Left lobe of liver (tissue), 2 donors: ENCODE data around the gene MIER2. TPM values are rescaled to one million over a fixed set of nuclear protein-coding genes. Genes with fewer than 3 reads are reported as not detected.

Experiments
- ATAC-seq: fragments of 200-7000 bp; cut with Tn5 transposase; one replicate; pipeline ENCODE4 v1.9.1; 2020; ENCODE audit warnings: mild to moderate bottlenecking, moderate library complexity
- DNase-seq: peaks from one replicate; pipeline ENCODE4 v3.0.0-alpha.2; 2020; ENCODE audit warnings: low spot score
- total RNA-seq: library from RNA; stranded (reverse); gene quantifications from one replicate; pipeline ENCODE4 v1.2.1, GENCODE V29; 2021
- donor health status: DM: no; HTN: no; CAD: no; lungs with moderate emphysema.
- donor health status: DM: no; HTN: yes; CAD: no.

Gene MIER2
- total RNA-seq, 1 donor from 2014 or later: 4.6 TPM

DNA sequence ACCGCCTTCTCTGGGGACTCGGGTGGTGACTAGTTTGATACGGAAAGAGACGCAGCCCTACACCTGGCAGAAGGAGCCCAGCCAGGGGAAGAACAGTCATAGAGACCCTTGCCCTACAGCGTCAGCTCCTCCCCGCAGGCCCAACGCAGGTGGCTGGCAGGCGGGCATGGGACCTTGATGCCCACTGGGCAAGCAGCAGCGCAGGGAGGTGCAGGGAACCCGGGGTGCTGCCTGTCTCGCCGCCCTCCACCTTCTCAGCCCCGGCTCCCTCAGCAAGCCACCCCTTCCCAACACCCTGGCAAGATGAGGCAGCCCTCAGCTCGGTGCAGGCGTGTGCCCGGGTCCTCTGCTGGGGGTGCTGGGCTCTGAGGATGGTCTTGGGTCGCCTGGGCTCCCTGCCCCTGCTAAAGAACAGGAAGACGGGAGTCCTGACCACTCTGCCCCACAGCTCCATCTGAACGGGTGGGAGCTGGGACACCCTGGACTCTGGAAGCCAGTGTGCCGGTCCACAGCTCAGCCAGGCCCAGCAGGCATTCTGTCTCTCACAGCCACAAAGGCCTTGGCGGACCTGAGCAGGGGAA is 9.0 kb downstream of the MIER2 start:
- ATAC-seq (no peak), DNase-seq (no peak)

DNA sequence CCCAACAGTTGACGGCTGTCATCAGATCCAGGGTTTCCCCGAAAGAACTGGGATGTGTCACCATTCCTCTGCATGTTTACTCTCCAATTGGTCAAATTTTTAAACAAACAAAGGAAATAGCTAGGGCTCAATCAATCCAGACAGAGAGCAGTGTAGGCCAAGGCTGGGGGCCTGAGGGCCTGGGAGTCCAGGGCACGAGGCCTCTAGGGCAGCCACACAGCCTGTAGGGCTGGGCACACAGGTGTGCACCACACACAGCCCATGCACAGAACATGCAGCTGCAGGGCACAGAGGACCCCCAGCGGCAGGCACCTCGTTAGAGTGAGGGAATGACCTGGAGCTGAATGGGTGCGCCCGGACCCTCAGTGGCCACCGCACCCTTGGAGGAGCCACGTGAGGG is 9.5 kb downstream of the MIER2 start:
- no peak for DNase-seq
- no peak for ATAC-seq

DNA sequence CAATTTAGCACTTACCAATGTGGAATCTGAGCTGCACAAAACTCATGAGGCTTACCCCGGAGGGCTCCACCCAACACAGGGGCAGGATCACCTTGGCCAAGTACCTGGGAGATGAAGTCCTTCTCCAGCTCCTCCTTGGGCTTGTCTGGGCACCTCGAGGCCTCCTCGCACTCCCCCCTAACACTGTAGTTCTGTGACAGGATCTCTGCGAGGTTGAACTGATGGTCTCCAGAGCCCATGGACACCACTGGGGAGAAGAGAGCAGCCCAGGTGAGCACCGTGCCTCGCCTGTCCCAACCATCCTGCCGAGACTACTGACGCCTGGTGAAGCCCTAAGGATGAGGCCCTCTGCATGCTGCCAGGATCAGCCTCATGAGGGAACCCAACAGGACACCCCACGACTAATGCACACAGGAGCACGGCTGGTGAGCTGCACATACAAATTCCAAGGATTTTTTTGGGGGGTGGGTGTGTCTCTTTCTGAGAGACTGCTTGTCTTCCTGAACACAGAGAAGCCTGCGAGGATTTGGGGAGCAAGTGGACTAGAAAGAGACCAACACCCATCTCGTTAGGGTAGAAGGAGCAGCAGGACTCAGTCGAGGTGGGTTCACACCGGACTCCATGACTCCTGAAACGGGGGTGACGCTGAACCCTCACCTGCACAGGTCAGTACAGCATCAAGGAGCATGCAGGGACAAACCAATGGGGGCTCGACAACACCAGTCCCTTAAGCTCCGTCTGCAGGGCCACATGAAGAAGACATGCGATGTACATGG is 10.1 kb downstream of the MIER2 start:
- ATAC-seq (no peak), DNase-seq (no peak)

DNA sequence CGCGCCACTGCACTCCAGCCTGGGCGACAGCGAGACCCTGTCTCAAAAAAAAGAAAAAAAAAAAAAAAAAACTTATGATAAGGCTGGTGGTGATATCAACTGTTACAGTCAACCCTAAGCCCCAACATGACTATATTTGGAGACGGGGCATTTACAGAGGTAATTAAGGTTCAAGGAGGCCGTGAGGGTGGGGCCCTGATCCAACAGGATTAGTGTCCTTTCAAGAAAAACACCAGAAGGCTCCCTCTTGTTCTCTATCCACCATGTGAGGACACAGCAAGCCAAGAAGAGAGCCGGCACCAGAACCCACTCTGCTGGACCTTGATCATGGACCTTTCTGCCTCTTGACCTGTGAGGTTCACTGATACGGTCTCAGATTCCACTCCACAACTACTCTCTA is 14.1 kb downstream of the MIER2 start:
- no peak for DNase-seq

DNA sequence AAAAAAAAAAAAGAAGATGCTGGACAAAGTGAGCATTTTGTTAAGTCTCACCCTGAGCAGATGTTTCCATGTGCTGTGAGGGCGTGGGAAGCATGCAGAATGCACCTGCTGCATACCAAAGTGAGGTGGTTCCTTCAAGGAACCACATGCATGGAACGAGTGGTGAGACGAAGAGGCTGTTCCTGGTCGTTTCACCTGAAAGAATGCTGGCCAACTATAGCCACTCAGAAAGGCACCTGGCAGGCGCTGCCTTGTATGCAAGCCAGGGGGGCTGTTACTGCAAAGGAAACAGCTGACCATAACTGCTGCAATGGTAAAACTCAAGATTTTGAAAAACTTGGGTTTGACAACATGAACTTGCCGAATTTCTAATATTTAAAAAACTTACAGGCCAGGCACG is 14.7 kb downstream of the MIER2 start:
- DNase-seq (no peak), ATAC-seq (no peak)

More for the DNA sequence above, 14.1 kb downstream of the MIER2 start:
- ATAC-seq: no peak

DNA sequence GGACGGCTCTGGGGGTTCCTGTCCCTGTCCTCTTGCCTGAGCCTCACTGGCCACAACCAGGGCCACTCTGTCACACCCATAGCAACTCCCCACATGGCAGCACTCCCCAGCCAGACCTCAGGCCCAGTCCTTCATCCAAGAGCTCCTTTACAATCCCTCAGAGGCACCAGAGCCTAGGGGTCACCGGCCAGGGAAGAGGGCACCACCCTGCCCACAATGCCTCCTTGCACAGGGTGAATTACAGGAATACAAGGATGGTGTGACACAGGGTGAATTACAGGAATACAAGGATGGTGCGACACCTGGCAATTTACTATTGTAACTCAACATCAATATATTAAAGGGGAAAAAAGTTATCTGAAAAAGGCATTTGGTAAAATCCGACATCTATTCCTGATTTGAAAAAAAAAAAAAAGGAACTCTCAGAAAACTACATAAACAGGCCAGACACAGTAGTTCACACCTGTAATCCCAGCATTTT is 16.5 kb downstream of the MIER2 start:
- ATAC-seq (no peak), DNase-seq (no peak)

DNA sequence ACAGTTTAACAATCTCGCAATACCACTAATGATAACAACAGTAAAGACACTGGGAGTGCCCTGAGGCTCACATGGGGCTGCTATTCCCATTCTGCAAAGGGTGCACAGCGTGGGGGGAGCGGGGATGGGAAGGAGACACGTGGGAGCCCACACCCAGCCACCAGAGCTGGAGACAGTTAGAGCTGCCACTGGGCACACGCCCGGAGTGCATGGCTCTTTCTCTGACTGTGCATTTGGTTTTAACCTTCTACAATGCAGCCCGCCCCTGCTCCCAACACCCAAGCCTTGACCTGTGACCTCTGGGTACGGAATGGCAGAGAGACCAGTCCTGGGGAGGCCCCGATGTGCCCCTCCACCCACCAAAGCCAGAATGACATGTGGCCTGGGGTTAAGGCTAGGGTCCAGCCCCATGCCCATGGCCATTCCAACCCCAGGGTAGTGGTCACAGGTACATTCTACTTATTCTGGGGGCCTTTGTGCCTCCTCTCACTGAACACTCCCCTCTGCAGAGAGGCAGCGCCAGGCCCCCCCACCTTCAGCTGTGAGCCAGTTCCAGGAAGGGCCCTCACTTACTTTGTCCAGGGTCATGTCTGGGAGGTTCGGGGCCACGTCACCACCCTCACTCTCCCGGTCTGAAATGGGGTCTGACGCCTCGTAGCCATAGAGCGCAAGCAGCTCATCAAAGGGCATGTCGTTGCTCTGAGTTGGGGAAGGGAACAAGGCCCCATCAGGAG is 17.1 kb downstream of the MIER2 start:
- DNase-seq (no peak), ATAC-seq (no peak)

DNA sequence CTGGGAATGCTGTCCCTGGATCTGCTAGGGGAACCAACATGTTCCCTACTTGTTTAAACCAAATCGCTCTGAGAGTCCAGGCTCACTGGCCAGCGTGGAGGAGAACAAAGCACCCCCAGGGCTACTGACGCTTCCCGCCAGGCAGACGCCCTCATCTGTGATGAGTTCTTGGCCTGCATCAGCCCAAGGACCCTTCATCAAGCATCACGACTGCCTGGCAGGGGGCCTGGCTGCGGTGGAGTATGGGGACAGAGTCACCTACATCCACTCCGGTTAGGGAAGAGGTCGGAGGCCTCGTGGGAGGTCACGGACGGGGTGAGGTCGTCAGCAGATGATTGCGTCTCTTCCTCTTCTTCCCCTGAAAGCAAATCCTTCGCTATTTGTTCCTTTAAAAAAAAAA is 17.7 kb downstream of the MIER2 start:
- no peak for ATAC-seq
- no peak for DNase-seq

DNA sequence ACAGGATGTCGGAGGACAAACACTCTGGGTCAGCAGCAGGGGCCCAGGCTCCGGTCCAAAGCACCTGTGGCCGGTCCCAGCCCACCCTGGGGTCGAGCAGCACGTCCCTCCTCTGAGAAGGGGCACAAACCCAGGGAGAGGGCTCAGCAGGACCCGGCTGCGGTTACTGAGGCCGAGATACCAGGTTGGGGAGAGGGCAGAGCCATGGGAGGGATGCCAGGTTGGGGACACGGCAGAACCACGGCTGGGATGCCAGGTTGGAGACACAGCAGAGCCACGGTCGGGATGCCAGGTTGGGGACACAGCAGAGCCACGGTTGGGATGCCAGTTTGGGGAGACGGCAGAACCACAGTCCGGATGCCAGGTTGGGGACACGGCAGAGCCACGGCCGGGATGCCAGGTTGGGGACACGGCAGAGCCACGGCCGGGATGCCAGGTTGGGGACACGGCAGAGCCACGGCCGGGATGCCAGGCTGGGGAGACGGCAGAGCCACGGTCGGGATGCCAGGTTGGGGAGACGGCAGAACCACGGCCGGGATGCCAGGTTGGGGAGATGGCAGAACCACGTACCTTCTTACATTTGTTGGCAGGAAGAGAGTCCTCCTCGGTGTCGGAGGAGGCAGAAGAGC is 18.5 kb downstream of the MIER2 start:
- DNase-seq (no peak), ATAC-seq (no peak)

DNA sequence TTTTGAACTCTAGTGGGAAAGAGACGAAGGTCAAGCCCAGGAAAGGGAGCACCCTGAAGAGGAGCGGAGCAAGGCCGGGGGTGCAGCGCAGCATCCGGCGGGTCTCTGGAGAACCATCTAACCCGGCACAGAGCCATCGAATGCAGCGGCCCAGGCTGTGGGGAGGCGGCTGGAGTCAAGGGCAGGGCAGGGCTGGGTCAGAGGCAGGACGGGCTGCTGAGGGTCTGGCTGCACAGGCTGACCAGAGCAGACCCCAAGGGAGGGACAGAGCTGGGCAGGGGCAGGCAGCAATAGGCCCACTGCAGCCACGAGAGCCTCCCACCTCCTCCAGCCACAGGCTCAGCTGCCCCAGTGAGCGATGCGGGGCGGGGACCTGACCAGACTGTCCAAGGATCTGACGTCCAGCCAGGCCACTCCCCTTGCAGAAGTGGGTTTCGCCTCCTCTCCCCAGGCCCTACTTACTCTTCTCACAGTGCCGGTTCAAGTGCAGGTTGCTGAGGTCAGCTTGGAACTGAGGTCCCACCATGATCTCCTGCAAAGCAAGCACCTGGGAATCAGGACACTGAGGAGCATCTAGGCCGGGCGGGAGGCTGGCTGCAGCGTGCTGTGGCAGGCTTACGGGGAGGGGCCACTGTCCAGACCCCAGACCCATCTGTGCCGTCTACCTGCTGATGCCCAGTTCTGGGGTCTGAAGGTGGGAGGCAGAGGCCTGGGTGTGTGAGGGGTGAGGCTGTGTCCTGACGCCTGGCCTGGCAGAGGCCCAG is 19.2 kb downstream of the MIER2 start:
- no peak for DNase-seq
- no peak for ATAC-seq

DNA sequence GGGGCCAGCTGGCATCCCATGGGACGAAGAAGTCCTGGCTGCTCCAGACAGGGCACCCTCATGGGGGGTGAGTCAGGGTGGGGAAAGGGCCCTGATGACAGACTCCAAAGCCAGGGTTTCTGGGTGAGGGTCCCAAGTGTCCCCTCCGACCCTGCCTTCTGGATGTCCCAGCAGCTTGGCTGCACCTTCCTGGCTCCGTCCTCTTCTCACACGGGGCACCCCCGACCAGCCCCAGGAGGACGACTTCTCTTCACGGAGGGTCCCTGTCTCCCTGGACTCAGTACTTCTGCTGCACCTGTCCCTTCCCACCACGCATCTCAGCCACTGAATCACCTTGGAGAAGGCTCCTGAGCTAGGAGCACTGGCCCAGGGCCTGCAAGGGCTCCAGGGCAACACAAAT is 19.9 kb downstream of the MIER2 start:
- ATAC-seq (no peak), DNase-seq (no peak)

DNA sequence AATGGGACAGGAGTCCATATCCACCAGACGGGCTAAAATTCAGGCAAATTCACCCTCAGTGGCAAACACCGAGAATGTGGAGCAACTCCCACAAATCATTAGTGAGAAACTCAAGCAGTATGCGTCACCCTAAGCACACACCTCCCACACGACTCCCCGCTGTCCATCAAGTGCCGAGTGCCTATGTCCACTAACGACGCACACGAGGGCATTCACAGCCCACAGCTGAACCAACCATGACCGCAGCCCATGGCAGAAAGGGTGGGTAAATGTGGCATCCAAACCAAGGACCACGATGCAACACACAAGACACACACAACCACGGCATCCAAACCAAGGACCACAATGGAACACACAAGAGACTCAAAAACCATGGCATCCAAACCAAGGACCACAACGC is 22.0 kb downstream of the MIER2 start:
- no peak for DNase-seq
- ATAC-seq: no peak

DNA sequence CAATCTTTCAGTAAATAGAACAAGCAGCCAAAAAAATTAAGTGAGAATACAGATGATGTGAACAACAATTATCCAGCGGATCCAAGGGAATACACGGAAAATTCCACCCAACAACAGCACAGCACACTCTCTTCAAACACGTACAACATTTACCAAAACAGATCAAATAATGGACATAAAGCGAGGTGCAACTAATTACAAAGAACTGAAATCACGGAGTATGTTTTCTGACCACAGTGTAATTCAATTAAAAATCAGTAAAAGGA is 26.2 kb downstream of the MIER2 start:
- ATAC-seq: no peak
- no peak for DNase-seq

DNA sequence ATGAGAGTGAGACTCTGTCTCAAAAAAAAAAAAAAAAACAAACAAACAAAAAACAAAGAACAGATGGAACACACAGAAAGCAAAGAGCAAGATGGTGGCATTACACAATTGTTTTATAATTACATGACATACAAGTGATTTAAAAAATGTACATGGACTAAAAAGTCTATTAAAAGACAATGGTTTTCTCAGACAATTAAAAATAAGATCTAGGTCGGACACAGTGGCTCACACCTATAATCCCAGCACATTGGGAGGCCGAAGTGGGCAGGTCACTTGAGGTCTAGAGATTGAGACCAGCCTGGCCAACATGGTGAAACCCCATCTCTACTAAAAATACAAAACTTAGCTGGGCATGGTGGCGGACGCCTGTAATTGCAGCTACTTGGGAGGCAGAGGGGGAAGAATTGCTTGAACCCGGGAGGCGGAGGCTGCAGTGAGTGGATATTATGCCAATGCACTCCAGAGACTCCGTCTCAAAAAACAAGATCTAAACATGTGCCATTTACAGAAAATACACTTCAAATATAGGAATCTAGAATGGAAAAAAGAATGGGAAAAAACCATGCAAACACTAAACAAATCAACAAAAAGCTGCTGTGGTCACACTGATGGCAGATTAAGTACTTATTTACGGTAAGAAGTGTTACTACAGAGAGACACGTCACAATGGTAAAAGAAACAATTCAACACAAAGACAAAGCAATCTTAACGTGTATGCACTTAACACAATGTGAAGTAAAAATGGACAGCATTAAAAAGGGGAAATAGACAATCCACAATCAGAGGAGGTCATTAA is 26.7 kb downstream of the MIER2 start:
- ATAC-seq (no peak), DNase-seq (no peak)

DNA sequence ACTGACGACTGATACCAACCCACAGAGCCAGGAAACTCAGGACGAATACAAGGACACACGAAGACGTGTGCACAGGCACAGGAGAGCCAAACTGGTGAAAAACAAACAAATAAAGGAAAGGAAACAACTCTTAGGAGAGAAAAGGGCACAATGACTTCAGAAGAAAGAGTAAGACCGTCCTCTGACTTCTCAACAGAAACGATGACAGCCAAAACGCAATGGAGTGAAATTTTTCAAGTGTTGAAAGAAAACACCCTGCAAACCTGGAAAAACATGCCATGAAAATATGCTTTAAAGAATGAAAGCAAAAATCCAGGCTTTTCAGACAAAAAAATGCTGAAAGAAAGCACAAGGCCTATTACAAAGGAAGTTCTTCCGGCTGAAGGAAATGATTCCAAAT is 28.8 kb downstream of the MIER2 start:
- DNase-seq (no peak), ATAC-seq (no peak)

DNA sequence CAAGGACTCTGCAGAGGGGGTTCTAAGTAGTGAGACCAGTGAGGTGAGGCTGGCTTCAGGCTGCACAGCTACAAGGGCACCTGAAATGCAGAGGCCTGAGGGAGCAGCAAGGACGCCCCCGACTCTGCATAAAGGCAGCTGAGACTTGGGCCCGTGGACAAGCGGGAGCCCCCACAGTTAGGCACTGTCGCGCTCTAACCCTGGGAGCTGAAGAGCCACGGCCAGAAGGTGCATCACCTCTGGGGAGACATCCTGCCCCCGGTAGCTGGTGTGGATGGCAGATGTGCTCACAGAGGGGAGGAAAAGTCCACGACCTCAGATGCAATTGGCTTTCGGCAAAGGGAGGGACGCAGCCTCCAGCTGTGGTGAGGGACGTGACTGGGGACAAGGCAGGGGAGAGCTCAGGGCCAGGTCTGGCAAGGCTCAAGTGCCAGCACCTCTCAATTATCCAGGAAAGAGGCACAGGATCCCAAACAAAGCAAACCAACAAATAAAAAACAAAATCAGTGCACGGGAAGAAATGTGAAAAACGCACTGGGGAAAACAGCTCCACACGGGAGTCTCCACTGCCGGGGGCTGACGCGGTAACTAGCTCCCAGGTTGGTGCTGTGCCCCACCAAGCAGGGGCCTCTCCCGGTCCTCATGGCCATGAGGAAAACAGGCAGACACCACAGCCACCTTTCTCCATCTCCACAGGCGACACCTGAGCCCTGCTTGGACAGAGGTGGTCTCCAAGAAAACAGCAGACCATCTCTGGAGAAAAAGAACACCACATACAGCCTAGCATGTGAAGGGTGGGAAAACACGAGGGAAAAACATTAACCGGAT is 30.4 kb downstream of the MIER2 start:
- ATAC-seq: no peak

DNA sequence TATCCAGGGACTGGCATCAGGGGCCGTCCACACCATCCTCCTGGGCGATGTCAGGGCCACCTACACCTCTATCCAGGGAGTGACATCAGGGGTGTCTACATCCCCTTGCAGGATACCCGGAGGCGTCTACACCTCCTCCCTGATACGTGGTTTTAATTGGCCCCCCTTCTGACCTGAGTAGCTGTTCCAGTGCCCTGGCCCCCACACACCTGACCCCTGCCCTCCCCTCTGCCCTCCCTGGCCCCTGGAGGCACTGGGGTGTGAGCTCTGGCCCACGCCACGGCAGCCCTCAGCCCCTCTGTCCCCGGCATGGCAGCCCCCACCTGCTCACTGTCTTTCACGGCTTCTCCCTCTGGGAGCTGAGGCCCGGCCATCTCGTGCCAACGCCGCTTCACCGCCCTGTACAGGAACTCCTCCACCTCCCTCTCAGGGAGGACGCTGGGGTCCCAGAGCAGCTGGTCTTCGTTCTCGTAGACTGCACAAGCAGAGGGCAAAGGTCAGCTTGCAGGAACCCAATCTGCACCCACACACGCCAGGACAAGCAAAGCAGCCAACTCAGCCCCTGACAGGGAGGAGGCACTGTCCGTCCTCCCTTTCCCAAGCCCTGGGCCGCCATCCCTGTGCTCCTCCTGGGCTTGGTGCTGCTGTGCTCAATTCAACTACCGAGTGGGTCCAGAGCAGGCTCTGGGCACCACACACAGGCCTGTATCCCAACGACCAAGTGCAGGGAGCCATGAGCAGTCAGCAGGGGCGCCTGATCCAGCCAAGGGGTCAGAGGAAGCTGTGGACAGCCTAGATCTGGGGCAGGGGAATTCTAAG is 31.2 kb downstream of the MIER2 start:
- ATAC-seq (no peak), DNase-seq (no peak)

More for the DNA sequence above, 30.4 kb downstream of the MIER2 start:
- DNase-seq: no peak

DNA sequence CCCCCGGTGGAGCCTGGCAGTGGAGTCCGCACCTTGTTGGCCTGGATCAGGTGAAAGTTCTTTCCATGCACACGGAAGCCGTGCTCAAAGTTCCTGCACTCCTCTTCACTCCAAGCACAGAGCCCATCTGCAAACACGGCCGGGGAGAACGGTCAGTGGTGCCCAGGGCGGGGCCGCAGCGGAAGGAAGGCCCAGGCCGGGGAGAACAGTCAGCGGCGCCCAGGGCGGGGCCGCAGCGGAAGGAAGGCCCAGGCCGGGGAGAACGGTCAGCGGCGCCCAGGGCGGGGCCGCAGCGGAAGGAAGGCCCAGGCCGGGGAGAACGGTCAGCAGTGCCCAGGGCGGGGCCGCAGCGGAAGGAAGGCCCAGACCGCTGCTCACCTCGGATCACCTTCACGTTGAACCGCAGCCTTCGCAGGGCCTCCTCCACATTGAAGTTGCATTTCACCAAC is 32.8 kb downstream of the MIER2 start:
- ATAC-seq (no peak), DNase-seq (no peak)
